Mesodermal cell (in vitro differentiated cells): ENCODE measurements around the gene UBTF.

Source experiments
- H3K27ac ChIP-seq: 2 replicates; pipeline ENCODE4 v1.7.0; 2013; ENCODE audit warnings: mild to moderate bottlenecking, low read depth, low read length, moderate library complexity; ENCODE audit not compliant: severe bottlenecking
- H3K36me3 ChIP-seq: 2 replicates; pipeline ENCODE4 v1.7.1; 2013; ENCODE audit warnings: mild to moderate bottlenecking, low read length, moderate library complexity; ENCODE audit not compliant: control insufficient read depth, insufficient read depth
- H3K4me1 ChIP-seq: one replicate; pipeline ENCODE4 v1.7.1; 2013; ENCODE audit warnings: mild to moderate bottlenecking, low read length; ENCODE audit not compliant: insufficient read depth, control insufficient read depth, poor library complexity, severe bottlenecking
- H3K4me3 ChIP-seq: 2 replicates; pipeline ENCODE4 v1.7.0; 2013; ENCODE audit warnings: low read length, control low read depth, mild to moderate bottlenecking; ENCODE audit not compliant: insufficient read depth, poor library complexity, severe bottlenecking; ENCODE audit errors: extremely low read depth
- H3K9me3 ChIP-seq: 2 replicates; pipeline ENCODE4 v1.7.1; 2013; ENCODE audit warnings: mild to moderate bottlenecking, low read length, moderate library complexity; ENCODE audit not compliant: control insufficient read depth
- WGBS, 2 experiments: methylation state at CpG; one replicate each; pipeline ENCODE4 v1.1.5; 2013; ENCODE audit warnings: missing lambda C conversion rate in 2 of 2; ENCODE audit not compliant: insufficient coverage in 2 of 2; 5-methylcytosine and 5-hydroxymethylcytosine counted together

Gene UBTF

DNA sequence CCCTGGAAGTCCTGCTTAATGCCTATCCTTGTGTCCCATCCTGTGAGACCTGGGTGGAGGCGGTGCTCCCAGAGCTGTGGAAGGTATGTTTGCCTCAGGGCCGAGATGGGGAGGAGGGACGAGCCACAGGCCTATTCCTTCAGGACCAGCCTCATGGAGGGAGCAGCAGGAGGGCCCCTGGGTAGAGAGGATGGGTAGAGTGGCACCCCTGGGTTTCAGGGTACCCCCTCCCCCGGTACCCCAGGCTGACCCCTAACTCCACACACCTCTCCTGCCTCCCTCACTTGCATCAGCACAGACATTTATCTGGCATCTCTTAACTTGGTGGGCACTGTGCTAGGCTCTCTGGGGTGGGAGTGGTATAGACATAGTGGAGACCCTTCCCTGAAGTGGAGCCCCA is 41.8 kb downstream of the UBTF start:
- WGBS, 2 experiments = 100% methylated on average over 1 of the region's 4 CpGs
- Histone ChIP-seq H3K4me1 (no peaks in the 10 kb centered on the region), H3K36me3 (peaks cover 41% of the 10 kb centered on the region), H3K27ac (no peak overlapping the region), H3K9me3 (no peaks in the 10 kb centered on the region), H3K4me3 (no peak overlapping the region)

DNA sequence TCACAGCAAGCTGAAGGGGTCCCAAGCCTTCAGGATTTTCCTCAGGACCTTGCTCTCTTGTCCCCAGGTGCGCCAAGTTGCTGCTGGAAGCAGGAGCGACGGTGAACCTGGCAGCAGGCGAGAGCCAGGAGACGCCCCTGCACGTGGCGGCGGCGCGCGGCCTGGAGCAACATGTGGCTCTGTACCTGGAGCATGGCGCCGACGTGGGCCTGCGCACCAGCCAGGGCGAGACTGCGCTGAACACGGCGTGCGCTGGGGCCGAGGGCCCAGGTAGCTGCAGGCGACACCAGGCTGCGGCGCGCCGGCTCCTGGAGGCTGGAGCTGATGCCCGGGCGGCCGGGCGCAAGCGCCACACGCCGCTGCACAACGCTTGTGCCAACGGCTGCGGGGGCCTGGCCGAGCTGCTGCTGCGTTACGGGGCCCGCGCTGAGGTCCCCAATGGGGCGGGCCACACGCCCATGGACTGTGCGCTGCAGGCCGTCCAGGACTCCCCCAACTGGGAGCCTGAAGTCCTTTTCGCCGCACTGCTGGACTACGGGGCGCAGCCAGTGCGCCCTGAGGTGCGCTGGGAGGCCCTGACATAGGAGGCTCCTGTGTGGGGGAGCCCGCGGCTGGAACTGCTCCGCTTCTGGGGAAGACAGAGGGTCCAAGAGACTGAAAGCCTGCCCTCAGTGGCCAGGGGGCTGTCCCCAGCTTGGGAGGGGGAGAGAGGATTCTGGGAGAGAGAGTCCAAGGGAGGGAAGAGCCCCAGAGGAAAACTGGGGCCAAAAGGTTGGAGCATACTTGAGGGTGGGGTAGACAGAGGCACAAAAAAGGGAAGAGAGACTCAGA is 42.6 kb downstream of the UBTF start:
- 97% methylated on average over 46 to 54 of the region's 54 CpGs for WGBS, 2 experiments
- Histone ChIP-seq H3K4me3 (no peak overlapping the region), H3K27ac (no peak overlapping the region), H3K9me3 (no peaks in the 10 kb centered on the region), H3K36me3 (peaks cover 34% of the 10 kb centered on the region), H3K4me1 (no peaks in the 10 kb centered on the region)

DNA sequence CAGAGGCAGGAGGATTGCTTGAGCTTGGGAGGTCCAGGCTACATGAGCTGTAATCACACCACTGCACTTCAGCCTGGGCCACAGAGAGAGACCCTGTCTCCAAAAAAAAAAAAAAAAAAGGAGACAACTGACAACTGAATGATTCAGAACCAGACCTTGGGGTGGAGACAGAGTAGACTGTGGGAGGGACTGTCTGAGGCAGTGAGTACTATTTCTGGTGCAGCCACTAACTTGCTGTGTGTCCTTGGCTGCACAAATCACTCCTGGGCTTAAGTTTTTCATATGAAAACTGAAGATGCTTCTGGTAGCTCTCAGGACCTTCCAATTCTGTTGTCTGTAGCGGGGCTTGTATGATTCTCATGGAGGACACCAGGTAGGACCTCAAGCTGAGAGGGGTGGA is 43.2 kb downstream of the UBTF start:
- Histone ChIP-seq H3K27ac (no peak overlapping the region), H3K4me3 (no peak overlapping the region), H3K9me3 (no peaks in the 10 kb centered on the region), H3K4me1 (no peaks in the 10 kb centered on the region), H3K36me3 (peaks cover 29% of the 10 kb centered on the region)
- 92 to 100% methylated on average over 1 of the region's 1 CpG for WGBS, 2 experiments

DNA sequence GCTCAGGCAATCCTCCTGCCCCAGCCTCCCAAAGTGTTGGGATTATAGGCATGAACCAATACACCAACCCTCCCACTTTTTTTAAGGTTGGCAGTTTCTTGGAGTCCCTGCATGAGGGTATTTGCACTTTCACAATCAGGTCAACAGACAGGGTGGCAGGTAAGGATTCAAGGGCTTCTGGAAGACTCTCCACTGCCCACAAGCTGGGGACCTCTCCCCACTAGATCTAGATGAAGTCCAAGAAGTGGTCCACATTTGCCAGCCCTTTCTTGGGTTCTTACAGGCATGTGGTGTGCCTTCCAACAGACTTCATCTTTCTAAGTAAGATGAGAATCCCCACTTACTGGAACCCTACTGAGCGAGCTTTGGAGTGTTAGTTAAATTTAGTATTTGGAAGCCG is 45.0 kb downstream of the UBTF start:
- no peak overlapping the region for H3K4me3 ChIP-seq
- peaks cover 29% of the 10 kb centered on the region for H3K36me3 ChIP-seq
- H3K9me3 ChIP-seq = no peaks in the 10 kb centered on the region
- H3K4me1 ChIP-seq = peaks cover 17% of the 10 kb centered on the region
- H3K27ac ChIP-seq = no peak overlapping the region
- WGBS, 2 experiments = 89% methylated on average over 1 of the region's 2 CpGs; no CpG with 5 or more reads in 1 of the 2 experiments

DNA sequence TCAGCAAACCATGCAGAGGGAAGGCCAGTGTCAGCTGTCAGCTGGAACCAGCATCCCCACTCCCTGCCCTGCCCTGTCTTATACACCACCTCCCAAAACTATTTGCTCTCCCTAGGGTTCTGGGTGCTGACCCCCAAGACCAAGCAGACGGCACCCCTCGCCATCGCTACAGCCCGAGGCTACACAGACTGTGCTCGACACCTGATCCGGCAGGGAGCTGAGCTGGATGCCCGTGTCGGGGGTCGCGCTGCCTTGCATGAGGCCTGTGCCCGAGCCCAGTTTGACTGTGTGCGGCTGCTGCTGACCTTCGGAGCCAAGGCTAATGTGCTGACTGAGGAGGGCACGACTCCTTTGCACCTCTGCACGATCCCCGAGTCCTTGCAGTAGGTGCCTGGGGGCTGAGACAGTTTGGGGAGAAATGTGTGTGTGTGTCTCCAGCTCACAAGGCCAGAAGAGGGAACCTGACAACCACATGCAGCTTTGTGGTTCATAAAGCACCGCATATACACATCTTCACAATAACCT is 47.5 kb downstream of the UBTF start:
- H3K27ac ChIP-seq = no peak overlapping the region
- 90 to 95% methylated on average over 12 to 14 of the region's 17 CpGs for WGBS, 2 experiments
- no peak overlapping the region for H3K4me3 ChIP-seq
- H3K9me3 ChIP-seq = no peaks in the 10 kb centered on the region
- peaks cover 16% of the 10 kb centered on the region for H3K36me3 ChIP-seq
- H3K4me1 ChIP-seq = peaks cover 17% of the 10 kb centered on the region

DNA sequence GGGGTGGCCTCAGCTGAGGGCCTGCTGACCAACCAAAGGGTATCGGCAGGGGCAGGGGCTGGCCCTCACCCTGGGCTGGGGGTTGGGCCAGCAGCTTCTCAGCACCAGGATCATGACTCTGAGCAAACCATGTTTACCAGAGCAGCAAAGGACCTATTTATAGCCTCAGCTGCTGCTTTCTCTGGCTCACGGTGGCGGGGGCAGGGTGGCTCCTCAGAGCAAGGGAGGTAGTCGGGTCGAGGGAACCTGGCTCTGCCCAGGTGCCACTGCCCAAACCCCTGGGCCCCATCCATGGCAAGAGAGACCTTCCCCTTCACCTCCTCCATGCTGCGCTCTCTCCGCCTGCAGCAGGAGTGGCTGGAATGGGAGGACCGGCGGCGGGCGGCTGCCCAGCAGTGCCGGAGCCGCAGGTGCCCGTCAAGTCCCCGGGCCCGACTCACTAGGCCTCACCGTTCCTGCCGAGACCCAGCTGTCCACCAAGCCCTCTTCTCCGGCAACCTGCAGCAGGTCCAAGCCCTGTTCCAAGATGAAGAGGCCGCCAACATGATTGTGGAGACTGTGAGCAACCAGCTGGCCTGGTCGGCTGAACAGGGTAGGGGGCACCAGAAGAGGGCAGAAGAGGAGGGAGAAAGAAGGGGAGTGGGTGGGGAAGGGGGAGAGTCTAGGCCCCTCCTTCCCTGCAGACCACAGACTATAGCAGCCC is 48.8 kb downstream of the UBTF start, which contains the start of gene ASB16:
Gene ASB16, plus strand, starts transcription at position 206 of the 703 bp plus-strand sequence. Its CDS starts 86 bp downstream, at position 292.
- H3K27ac ChIP-seq = peak within 1 kb of the TSS; percentile 71

DNA sequence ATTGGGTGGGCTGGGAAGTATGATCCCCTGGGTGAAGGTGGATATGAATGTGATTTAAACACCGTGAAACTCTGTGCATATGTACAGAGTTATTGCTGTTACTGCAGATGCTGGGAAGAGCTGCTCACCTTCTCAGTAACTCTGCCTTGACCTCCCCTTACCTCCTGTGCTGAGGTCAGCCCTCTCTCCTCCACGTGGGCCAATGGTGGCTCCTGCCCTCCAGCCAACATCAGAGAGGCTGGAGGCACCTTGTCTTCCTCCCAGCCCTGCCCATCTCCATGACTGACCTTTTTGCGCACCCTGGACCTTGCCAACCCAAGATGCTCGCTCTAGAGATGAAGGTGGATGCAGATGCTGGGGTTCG is 49.4 kb downstream of the UBTF start:
- Histone ChIP-seq H3K4me3 (no peak overlapping the region), H3K27ac (peak overlapping the region; percentile 71)
- WGBS, 2 experiments = 87 to 92% methylated on average over 5 of the region's 5 CpGs

More for the DNA sequence above, 48.8 kb downstream of the UBTF start, which contains the start of gene ASB16:
- 48 to 69% methylated on average over 18 to 21 of the region's 21 CpGs for WGBS, 2 experiments
- H3K9me3 ChIP-seq = no peaks in the 10 kb centered on the region
- peaks cover 17% of the 10 kb centered on the region for H3K4me1 ChIP-seq
- H3K4me3 ChIP-seq = peak within 1 kb of the TSS; percentile 11
- H3K36me3 ChIP-seq = peaks cover 4% of the 10 kb centered on the region

DNA sequence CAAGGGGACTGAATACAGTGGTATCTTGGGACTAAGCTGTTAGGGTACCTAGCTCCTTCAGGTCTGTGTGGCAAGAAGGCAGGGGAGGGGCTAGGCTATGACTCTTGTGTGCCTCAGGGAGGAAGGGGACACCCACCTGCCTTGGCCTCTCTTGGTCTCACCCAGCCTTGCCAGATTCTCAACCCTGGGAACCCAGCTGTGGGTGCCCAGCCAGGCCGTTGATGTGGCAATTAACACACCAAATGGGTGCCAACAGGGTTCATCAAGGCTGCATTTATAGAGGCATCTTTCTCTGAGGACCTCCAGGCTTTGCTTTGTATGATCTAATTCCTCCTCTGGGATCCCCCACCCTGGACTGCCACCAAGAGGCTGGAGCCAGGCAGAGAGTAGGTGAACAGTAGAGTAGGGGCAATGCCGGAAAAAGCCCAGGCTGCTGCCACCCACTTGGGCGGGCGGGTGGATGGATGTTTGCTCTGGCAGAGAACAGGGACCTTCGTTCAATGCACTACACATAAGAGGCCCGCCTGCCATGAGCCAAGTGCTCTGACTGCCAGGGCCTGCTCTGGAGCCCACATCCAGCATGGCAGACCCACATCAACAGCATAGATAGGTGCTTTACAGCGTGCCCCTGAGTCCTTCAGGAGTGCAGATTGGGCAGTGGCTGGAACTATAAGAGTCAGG is 52.2 kb downstream of the UBTF start:
- peaks cover 17% of the 10 kb centered on the region for H3K4me1 ChIP-seq
- peaks cover 16% of the 10 kb centered on the region for H3K36me3 ChIP-seq
- 97 to 98% methylated on average over 4 to 7 of the region's 7 CpGs for WGBS, 2 experiments

More for the DNA sequence above, 49.4 kb downstream of the UBTF start:
- Histone ChIP-seq H3K4me1 (peaks cover 17% of the 10 kb centered on the region), H3K9me3 (no peaks in the 10 kb centered on the region), H3K36me3 (no peaks in the 10 kb centered on the region)

DNA sequence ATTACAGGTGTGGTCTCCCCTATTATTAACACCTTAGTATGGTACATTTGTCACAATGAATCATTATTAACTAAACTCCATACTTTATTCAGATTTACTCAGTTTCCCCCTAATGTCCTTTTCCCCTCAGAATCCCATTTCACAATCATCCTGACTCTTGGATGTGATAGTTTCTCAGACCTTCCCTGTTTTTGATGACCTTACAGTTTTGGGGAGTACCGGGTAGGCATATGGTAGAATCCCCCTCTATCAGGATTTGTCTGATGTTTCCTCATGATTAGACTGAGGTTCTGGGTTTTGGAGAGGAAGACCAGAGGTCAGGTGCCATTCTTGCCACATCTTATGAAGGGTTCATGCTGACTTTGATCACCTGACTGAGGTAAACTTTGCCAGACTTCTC is 55.0 kb downstream of the UBTF start:
- no peaks in the 10 kb centered on the region for H3K9me3 ChIP-seq
- no CpG with 5 or more reads among the region's 1 CpG for WGBS, 2 experiments
- no peaks in the 10 kb centered on the region for H3K4me1 ChIP-seq
- no peak overlapping the region for H3K4me3 ChIP-seq
- H3K36me3 ChIP-seq = peaks cover 45% of the 10 kb centered on the region
- H3K27ac ChIP-seq = no peak overlapping the region

More for the DNA sequence above, 52.2 kb downstream of the UBTF start:
- no peak overlapping the region for H3K27ac ChIP-seq
- no peak overlapping the region for H3K4me3 ChIP-seq
- no peaks in the 10 kb centered on the region for H3K9me3 ChIP-seq

DNA sequence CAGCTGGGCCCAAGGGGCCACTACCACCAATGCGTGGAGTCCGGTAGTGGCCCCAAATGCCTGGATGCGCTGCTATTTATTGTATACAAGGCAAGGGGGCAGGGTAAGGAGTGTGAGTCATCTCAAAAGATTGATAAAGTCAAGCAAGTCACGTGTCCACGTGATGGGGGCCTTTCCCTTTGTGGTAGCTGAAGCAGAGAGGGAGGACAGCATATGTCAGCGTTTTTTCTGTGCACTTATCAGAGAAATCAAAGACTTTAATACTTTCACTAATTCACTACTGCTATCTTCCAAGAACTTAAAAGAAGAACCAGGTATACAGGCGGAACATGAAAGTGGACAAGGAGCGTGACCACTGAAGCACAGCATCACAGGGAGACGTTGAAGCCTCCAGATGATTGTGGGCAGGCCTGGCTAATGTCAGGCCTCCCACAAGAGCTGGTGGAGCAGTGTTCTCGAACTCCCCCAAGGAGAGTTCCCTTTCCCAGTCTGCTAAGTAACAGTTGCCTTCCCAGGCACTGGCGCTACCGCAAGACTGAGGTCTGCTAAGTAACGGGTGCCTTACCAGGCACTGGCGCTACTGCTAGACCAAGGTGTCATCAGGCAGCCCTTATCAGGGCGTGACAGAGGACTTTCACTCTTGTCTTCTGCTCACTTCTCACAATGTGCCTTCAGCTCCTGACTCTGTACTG is 59.8 kb downstream of the UBTF start:
- 94 to 96% methylated on average over 15 of the region's 15 CpGs for WGBS, 2 experiments
- H3K27ac ChIP-seq = peak overlapping the region; percentile 49

More for the DNA sequence above, 59.8 kb downstream of the UBTF start:
- H3K4me3 ChIP-seq = no peak overlapping the region
- H3K4me1 ChIP-seq = peaks cover 6% of the 10 kb centered on the region
- peaks cover 74% of the 10 kb centered on the region for H3K36me3 ChIP-seq
- no peaks in the 10 kb centered on the region for H3K9me3 ChIP-seq
